ENCODE results near the gene LRRC23.

The LRRC23 gene

GRCh38 chr12:6961695-6962284 is 57.2 kb downstream of the LRRC23 start:
- H3K4me3 ChIP-seq (ENCODE audit: low read length), result peak overlapping the region; percentile 98
- TF ChIP-seq CTCF (IDR thresholded peaks at IDR 0.05; ENCODE audit: insufficient read depth, low read depth, low read length, missing control alignments), result peak; percentile 57
- DNase-seq (ENCODE audit: low read depth), result peak; percentile 78

- H3K4me3 ChIP-seq (ENCODE audit: low read length), result peak overlapping the region; percentile 98
- DNase-seq (ENCODE audit: low read depth), result no peak
- no peak for TF ChIP-seq CTCF (IDR thresholded peaks at IDR 0.05; ENCODE audit: insufficient read depth, low read depth, low read length, missing control alignments)
These were observed 57.8 kb downstream of the LRRC23 start for GRCh38 chr12:6962285-6963015.

GRCh38 chr12:6963016-6963731 is 58.6 kb downstream of the LRRC23 start:
- TF ChIP-seq CTCF (IDR thresholded peaks at IDR 0.05; ENCODE audit: insufficient read depth, low read depth, low read length, missing control alignments), result peak; percentile 41
- H3K4me3 ChIP-seq (ENCODE audit: low read length), result peak overlapping the region; percentile 98
- peak; percentile 95 for DNase-seq (ENCODE audit: low read depth)
